GM18519 (cell line): ENCODE data around the gene GFRA4.

Experiments used
- ATAC-seq: cut with Tn5 transposase; IDR thresholded peaks from one replicate; pipeline ENCODE4 v1.9.1; 2021; ENCODE audit warnings: mild to moderate bottlenecking, moderate library complexity; ENCODE audit not compliant: unreplicated experiment, low FRiP score

GFRA4 gene

DNA sequence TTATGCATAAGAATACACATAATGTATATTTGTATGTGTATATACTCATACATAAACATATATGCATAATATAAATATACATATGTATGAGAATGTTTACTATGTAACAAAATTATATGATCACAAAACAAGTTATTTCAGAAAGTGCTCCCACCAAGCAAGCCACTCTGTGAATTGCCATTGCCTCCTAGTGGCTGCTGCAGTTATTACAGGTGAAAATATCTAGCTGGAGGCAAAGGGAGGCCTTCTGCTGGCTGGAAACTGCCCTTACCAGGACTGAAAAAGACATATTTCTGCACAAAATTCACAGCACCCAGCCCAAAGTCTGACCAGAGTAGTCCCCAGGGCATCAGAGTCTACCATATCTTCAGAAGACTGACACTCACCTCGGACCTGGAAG is 33.0 kb upstream of the GFRA4 start:
- ATAC-seq = no peak

GRCh38 chr20:3694864-3695263 is 31.7 kb upstream of the GFRA4 start:
- ATAC-seq = no peak

DNA sequence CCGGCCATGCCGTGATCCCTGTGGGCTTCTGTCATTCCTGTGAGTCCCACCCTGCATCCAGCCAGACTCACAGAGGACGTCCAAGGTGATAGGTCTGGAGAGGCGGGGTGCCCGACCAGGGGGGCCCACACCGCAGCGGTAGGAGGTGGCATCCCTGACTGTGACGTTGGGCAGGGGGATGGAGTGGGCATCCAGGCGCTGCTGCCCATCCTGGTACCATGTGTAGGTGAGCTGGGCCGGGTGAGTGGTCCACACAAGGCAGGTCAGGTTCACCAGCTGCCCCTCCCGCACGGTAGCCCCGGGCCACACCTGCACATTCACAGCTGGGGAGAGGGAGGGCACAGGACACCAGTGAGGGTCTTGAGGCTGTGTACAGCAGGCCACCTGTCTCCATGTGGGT is 30.2 kb upstream of the GFRA4 start:
- ATAC-seq = no peak

DNA sequence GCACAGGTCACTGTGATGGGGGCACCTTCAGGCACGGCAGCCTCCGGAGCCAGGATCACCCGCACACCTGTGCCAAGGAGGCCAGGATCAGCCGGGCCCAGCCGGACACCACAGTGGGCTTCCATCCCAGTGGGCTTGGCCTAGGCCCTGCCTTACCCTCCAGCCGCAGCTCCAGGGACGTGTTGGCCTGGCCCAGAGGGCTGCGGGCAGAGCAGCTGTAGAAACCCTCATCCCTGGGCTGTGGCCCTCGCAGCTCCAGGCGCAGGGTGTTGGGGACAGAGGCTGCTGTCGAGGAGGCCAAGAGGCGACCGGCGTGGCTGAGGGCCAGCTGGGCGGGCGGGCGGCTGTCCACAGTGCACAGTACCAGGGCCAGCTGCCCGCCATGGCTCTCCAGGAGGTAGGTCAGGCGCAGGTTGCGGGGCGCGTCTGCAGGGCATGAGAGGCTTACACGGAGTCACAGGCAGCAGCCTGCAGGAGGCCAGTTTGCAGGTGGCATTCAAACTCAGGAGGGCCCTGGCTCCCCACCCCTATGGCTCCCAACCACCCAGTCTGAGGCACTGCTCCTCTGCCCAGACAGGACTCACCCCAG is 29.6 kb upstream of the GFRA4 start:
- no peak for ATAC-seq

GRCh38 chr20:3691897-3692296 is 28.7 kb upstream of the GFRA4 start:
- no peak for ATAC-seq

DNA sequence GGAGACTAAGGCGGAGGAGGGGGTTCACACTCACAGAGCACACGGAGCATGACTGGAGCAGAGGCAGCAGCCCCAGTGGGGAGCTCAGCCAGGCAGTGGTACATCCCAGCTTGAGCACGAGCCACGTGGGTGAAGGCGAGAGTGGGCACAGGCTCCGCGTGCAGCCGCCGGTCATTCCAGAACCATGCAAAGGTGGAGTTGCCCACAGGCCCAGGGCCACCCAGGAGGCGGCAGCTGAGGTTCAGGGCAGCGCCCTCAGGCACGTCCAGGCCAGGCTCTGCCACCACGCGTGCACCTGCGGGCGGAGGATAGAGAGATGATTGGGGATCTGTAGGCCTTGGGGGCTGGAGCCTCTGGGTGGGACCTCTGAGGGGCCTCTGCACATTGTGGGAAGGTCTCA is 28.1 kb upstream of the GFRA4 start:
- ATAC-seq = no peak

DNA sequence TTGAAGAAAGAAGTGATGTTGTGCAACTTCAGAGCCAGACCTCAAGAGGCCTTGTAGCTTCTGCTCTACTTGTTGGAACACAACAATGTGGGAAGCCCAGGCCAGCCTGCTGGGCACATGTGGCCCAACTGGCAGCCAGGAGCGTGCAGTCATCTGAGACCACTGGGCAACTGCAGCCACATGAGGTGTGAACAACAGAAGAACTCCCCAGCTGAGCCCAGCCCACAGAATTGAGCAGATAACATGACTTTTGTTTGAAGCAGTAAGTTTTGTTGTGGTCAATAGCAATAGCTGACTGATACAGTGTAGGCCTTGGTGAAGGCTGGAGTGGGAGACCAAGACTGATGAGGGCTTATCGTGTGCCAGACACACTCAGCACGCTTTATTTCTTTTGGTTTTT is 27.2 kb upstream of the GFRA4 start:
- ATAC-seq = no peak

DNA sequence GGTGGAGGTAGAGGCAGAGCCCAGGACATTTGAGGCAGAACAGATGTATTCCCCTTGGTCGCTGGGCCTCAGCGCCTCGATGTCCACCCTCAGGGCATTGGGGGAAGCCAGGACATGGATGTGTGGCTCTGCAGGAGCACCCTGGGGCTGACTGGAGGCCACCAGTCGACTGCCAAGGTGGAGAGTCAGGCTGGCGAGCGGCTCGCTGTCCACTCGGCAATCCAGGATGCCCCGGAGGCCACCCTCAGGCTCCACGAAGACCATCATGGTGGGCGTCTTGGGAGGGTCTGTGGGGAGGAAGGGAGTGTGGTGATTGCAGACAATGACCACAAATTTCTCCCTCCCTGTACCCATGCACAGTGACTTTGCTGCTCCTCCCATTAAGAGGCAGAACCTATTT is 26.8 kb upstream of the GFRA4 start:
- no peak for ATAC-seq

- no peak for ATAC-seq
Observed at GRCh38 chr20:3687655-3688054, 24.5 kb upstream of the GFRA4 start.

- ATAC-seq = no peak
Observed at GRCh38 chr20:3686867-3687321, 23.7 kb upstream of the GFRA4 start.

DNA sequence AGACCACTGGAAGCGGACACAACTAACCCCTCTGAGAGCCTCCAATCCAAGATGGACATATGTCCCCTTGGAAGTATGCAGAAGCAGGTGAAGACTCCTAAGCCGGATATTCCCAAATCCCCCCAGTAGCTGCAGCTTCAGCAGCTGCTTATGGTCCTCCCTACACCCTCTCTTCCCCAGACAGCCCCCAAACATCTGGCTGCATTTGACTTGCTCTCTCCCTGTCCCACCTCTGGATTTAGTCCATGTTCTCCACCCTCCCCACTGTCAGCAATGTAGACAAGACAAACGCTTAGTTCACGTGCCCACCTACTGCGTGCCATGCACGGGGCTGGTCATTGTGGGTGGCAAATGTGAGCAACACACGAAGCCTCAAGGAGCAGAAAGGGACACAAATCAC is 23.2 kb upstream of the GFRA4 start:
- no peak for ATAC-seq

- ATAC-seq = no peak
Observed at GRCh38 chr20:3685341-3685740, 22.1 kb upstream of the GFRA4 start.

GRCh38 chr20:3681931-3682781 is 19.0 kb upstream of the GFRA4 start, which contains the start of gene ADAM33:
ADAM33 (minus strand) TSS chr20:3682010; CDS start chr20:3682004, 6 bp downstream.
- ATAC-seq = no peak

DNA sequence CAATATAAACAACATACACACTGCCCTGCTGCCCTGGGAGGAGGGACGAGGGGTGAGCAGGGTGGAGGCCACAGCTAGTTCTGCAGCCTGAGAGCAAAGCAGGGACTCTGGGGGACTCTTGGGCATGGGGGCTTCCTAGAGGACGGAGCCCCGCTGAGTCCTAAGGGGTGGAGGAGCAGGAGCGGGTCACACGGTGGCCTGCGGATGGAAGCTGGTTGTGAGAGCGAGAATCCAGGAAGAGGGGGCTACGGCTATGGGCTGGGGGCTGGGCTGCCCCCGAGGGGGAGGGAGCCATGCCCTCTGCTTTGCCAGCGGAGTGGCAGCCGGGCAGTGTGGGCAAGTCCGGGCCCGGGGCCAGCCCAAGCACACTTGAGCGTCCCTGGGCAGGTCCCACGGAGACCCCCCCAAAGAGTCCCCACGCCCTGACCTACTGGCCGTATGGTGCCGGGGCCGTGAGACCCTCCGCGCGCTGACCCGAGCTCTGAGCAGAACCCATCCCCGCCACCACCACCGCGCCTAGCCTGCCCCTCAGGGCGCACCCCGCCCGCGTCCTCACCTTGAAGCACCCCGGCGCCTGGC is 18.2 kb upstream of the GFRA4 start:
- no peak for ATAC-seq

DNA sequence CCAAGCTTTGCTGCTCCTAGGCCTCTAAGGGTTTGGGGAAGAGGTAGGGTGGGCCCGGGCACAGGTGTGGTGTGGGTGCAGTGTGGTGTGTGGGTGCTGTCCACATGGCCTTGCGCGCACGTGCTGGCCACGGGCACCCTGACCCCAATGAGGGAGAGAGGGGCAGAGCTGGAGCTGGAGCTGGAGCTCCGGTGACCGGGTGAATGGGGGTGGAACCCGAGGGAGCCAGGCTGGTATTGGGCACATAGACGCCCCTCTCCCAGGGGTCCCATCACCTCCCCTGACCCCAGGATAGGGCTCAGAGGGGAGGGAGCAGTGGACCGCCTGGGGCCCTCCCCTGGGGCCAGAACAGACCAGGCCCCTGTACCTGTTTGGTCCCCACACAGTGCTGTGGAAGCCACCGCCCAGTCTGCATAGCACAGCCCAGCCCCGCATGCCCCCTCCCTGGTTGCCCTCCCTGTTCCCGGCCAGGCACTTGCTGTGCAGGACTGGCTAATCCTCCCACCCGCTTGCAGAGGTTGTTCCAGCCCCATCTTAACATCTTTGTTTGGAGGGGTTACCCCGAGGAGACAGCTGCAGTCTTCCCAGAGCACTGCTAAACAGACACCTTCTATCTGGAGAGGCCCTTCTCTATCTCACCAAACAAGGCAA is 17.6 kb upstream of the GFRA4 start:
- no peak for ATAC-seq

GRCh38 chr20:3679749-3680700 is 16.8 kb upstream of the GFRA4 start:
- ATAC-seq = no peak

- ATAC-seq = no peak
Observed at GRCh38 chr20:3678856-3679720, 15.9 kb upstream of the GFRA4 start.

- no peak for ATAC-seq
Observed at GRCh38 chr20:3678198-3678597, 15.0 kb upstream of the GFRA4 start.

DNA sequence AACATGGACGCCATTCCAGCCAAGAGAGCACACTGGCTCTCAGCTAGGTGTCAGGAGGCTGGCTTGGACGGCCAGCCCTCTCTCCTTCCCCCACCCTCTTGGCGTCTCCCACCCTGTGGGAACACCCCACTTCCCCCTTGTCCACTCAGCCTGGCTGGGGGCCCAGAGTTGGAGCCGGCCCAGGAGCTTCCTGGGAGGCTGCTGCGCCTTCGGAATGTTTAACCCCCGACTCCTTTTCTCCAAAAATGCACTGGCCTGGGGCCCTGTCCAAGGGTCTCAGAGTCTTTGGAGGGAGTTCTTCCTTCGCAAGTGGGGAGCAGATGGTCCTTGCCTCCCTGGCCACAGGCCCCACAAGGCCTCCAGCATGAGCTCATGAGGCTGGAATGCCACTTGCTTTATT is 14.5 kb upstream of the GFRA4 start:
- ATAC-seq = no peak
